Kidney epithelial cell (primary cell): Measurements from ENCODE around the gene HIC1. TPM values are rescaled to one million over a fixed set of nuclear protein-coding genes. Genes with fewer than 3 reads are reported as not detected.

Source experiments
- DNase-seq: peaks from one replicate; pipeline ENCODE4 v3.0.0-alpha.2; 2010; ENCODE audit warnings: low read depth
- H3K27me3 ChIP-seq: 2 replicates; pipeline ENCODE4 v1.6.0; 2011; ENCODE audit warnings: low read length; ENCODE audit not compliant: control insufficient read depth, insufficient read depth
- H3K36me3 ChIP-seq: 2 replicates; pipeline ENCODE4 v1.5.1; 2011; ENCODE audit warnings: low read length; ENCODE audit not compliant: control insufficient read depth, insufficient read depth
- H3K4me3 ChIP-seq: 2 replicates; pipeline ENCODE4 v1.5.1; 2011; ENCODE audit warnings: low read depth, mild to moderate bottlenecking, control low read depth, low read length
- total RNA-seq: library from RNA; depleted of rRNA; stranded (reverse); fragments of >200 nt; gene quantifications from 2 replicates; pipeline ENCODE4 v1.2.3, GENCODE V29; 2015
- TF ChIP-seq, protein P1 (sequence below): IDR thresholded peaks from 2 replicates; pipeline ENCODE4 v1.5.1; 2011; ENCODE audit warnings: mild to moderate bottlenecking, moderate library complexity, low read length, control low read depth, inconsistent platforms; ENCODE audit not compliant: insufficient read depth, poor library complexity, severe bottlenecking

Gene HIC1
- total RNA-seq, 1 donor from 2014 or later: 11.9 TPM

- TF ChIP-seq, protein P1, sequence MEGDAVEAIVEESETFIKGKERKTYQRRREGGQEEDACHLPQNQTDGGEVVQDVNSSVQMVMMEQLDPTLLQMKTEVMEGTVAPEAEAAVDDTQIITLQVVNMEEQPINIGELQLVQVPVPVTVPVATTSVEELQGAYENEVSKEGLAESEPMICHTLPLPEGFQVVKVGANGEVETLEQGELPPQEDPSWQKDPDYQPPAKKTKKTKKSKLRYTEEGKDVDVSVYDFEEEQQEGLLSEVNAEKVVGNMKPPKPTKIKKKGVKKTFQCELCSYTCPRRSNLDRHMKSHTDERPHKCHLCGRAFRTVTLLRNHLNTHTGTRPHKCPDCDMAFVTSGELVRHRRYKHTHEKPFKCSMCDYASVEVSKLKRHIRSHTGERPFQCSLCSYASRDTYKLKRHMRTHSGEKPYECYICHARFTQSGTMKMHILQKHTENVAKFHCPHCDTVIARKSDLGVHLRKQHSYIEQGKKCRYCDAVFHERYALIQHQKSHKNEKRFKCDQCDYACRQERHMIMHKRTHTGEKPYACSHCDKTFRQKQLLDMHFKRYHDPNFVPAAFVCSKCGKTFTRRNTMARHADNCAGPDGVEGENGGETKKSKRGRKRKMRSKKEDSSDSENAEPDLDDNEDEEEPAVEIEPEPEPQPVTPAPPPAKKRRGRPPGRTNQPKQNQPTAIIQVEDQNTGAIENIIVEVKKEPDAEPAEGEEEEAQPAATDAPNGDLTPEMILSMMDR: no peak
- Histone ChIP-seq H3K36me3 (no peaks in the 10 kb centered on the region), H3K4me3 (no peak overlapping the region), H3K27me3 (no peaks in the 10 kb centered on the region)
- no peak for DNase-seq
Measured at GRCh38 chr17:2092253-2092652, 37.4 kb downstream of the HIC1 start.

DNA sequence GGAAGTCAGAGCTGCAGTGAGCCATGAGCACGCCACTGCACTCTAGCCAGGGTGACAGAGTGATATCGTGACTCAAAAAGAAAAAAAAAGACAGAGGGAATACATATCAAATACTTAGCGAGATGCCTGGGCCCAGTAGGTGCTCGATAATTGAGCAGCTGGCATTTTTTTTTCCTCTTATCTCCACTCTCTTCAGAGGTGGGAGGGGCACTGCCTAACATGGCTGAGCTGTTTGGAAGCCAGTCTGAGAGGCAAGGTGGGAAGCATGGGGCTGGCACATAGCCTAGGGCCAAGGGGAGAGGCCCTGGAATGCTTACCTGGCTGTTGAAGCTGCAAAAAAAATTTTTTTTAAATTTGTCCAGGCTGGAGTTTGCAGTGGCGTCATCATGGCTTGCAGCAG is 38.4 kb downstream of the HIC1 start:
- H3K36me3 ChIP-seq: no peaks in the 10 kb centered on the region
- DNase-seq: no peak
- TF ChIP-seq, protein P1: no peak
- H3K27me3 ChIP-seq: no peaks in the 10 kb centered on the region
- no peak overlapping the region for H3K4me3 ChIP-seq

DNA sequence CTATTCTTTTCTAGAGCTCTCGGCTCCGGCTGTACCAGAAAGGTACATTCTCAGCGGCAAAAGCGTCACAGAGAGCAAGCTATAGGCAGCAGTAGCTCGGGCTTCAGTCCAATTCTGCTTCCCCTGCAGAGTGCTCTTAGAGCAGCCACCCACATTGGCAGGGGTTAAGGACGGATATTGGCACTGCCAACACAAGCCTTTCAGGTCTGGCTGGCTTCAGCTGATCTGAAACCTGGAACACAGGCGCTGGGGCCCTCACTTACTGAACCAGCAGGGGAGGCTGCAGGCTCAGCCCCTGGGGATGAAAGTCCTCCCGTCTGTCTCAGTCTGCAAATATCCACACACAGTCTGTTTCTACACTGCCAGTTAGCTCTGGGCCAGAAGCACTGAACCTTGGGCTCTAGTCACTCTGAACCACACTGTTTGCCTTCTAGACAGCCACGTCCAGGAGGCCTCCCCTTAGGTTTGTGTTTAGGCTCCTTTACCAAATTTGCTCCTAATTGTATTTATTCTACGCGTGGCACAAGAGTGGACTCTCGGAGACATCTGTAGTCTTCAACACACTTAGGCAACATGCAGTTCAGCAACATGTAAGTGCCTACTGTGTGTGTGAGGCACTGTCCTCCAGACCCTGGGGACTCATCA is 40.1 kb downstream of the HIC1 start:
- TF ChIP-seq, protein P1: peak; percentile 51
- Histone ChIP-seq H3K4me3 (no peak overlapping the region), H3K27me3 (no peaks in the 10 kb centered on the region), H3K36me3 (no peaks in the 10 kb centered on the region)
- no peak for DNase-seq

DNA sequence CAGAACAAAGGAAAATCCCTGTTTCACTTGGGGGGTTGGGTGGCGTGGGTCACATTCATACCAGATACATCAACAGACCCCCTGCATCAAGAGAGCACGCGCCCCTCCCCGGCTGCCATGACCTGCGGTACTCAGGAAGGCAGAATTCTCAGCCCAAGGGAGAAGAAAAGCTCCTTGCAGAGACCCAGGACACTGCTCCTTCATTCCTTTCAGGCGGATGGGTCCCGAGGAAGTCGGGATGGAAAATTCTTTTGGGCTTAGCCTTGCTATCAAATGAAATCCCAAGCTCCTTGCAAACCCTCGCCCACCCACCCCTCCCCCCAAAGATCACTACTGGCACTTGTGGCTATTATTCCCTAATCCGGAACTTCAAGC is 40.6 kb downstream of the HIC1 start:
- TF ChIP-seq, protein P1: no peak
- Histone ChIP-seq H3K36me3 (no peaks in the 10 kb centered on the region), H3K27me3 (no peaks in the 10 kb centered on the region), H3K4me3 (no peak overlapping the region)
- no peak for DNase-seq

GRCh38 chr17:2101448-2102257 is 46.8 kb downstream of the HIC1 start:
- TF ChIP-seq, protein P1: no peak
- DNase-seq: peak; percentile 84
- Histone ChIP-seq H3K27me3 (no peaks in the 10 kb centered on the region), H3K4me3 (no peak overlapping the region), H3K36me3 (no peaks in the 10 kb centered on the region)
